Lower lobe of right lung (tissue), 2 donors: Measurements from ENCODE around the gene MMP28. TPM values are rescaled to one million over a fixed set of nuclear protein-coding genes. Genes with fewer than 3 reads are reported as not detected.
A peak's percentile ranks its signal among the peaks of the same experiment; 100 is the strongest.

Experiments used
- ATAC-seq, 2 donors: fragments of 200-7000 bp; cut with Tn5 transposase; one replicate each; pipeline ENCODE4 v1.9.1; 2020 to 2022; ENCODE audit warnings: mild to moderate bottlenecking in 2 of 2, moderate library complexity in 2 of 2
- DNase-seq: peaks from one replicate; pipeline ENCODE4 v3.0.0-alpha.2; 2020
- H3K27ac ChIP-seq: fragments of 200-600 bp; one replicate; pipeline ENCODE4 v1.8.0; 2022
- H3K27me3 ChIP-seq: fragments of 200-600 bp; one replicate; pipeline ENCODE4 v1.8.0; 2022; ENCODE audit warnings: low read depth
- H3K36me3 ChIP-seq: fragments of 200-600 bp; one replicate; pipeline ENCODE4 v1.8.0; 2022; ENCODE audit warnings: mild to moderate bottlenecking
- H3K4me1 ChIP-seq: fragments of 200-600 bp; one replicate; pipeline ENCODE4 v1.8.0; 2022
- H3K4me3 ChIP-seq: fragments of 200-600 bp; one replicate; pipeline ENCODE4 v1.8.0; 2022; ENCODE audit warnings: mild to moderate bottlenecking
- H3K9me3 ChIP-seq: fragments of 200-600 bp; one replicate; pipeline ENCODE4 v1.8.0; 2022
- CTCF ChIP-seq: fragments of 200-600 bp; IDR thresholded peaks from one replicate; pipeline ENCODE4 v1.8.0; 2022; ENCODE audit warnings: antibody characterized with exemption, mild to moderate bottlenecking
- intact Hi-C: fragments of 100-400 bp; cut with DNase I; formaldehyde crosslinking; loops from one replicate; pipeline ENCODE4 v1.11.0; 2022
- long read RNA-seq: library from polyadenylated mRNA; unstranded; transcript quantifications from one replicate; pipeline ENCODE4 v2.0.0, GENCODE V29; 2021
- total RNA-seq: library from RNA; stranded (reverse); fragmentation: NEBNext Ultra II Directional; extraction: Animal tissue kit (Norgen Biotek cat#: 25700); gene quantifications from one replicate; pipeline ENCODE4 v1.2.1, GENCODE V29; 2021
- donor health status: DM: no; HTN: yes; CAD: no; lungs with severe emphysema.

Gene MMP28
- 40.9 TPM for total RNA-seq
- long read RNA-seq, transcript MMP28-203 (3 exons, 1,092 nt), result minor isoform, 13 of 132 reads
- long read RNA-seq, transcript MMP28-201 (8 exons, 1,928 nt), result major isoform, 52 of 132 reads
- long read RNA-seq, partial matches to known transcripts, result 27 of 132 reads
- long read RNA-seq, other reads (novel, unspliced or antisense), result 40 of 132 reads

- DNase-seq, result peak; percentile 75
- H3K27me3 ChIP-seq, result peaks cover 18% of the 10 kb centered on the region
- H3K4me1 ChIP-seq, result peaks cover 38% of the 10 kb centered on the region
These were observed at the start of gene MMP28 for GRCh38 chr17:35795007-35795870. TSS of gene MMP28 (minus strand) at chr17:35795641. CDS start at chr17:35795377, 264 bp downstream.

GRCh38 chr17:35844547-35844946, 49.1 kb upstream of the MMP28 start:
- intact Hi-C loops, result no loop called here

More at GRCh38 chr17:35795007-35795870, at the start of gene MMP28:
- intact Hi-C loops, result no loop called here
- ATAC-seq, result peak; percentile 89
- no peaks in the 10 kb centered on the region for H3K9me3 ChIP-seq
- H3K27ac ChIP-seq, result peak within 1 kb of the TSS; percentile 77
- no peaks in the 10 kb centered on the region for H3K36me3 ChIP-seq
- H3K4me3 ChIP-seq, result peak within 1 kb of the TSS; percentile 77
- TF ChIP-seq CTCF, result no peak

GRCh38 chr17:35843698-35844097, 48.3 kb upstream of the MMP28 start:
- Histone ChIP-seq H3K27ac (no peak overlapping the region), H3K4me3 (no peak overlapping the region), H3K36me3 (peaks cover 100% of the 10 kb centered on the region), H3K27me3 (no peaks in the 10 kb centered on the region), H3K9me3 (no peaks in the 10 kb centered on the region), H3K4me1 (no peaks in the 10 kb centered on the region)
- DNase-seq, result no peak
- no peak for ATAC-seq
- intact Hi-C loops, result no loop called here
- TF ChIP-seq CTCF, result no peak

More at GRCh38 chr17:35844547-35844946, 49.1 kb upstream of the MMP28 start:
- DNase-seq (no peak), ATAC-seq (no peak)
- Histone ChIP-seq H3K4me1 (no peaks in the 10 kb centered on the region), H3K4me3 (no peak overlapping the region), H3K9me3 (no peaks in the 10 kb centered on the region), H3K27ac (no peak overlapping the region), H3K36me3 (peaks cover 99% of the 10 kb centered on the region), H3K27me3 (no peaks in the 10 kb centered on the region)
- no peak for TF ChIP-seq CTCF

- DNase-seq (no peak), ATAC-seq (no peak)
- no peak overlapping the region for H3K4me3 ChIP-seq
- no peaks in the 10 kb centered on the region for H3K27me3 ChIP-seq
- no peak for TF ChIP-seq CTCF
- peaks cover 100% of the 10 kb centered on the region for H3K36me3 ChIP-seq
- no peaks in the 10 kb centered on the region for H3K9me3 ChIP-seq
- no peaks in the 10 kb centered on the region for H3K4me1 ChIP-seq
- H3K27ac ChIP-seq, result no peak overlapping the region
- intact Hi-C loops, result no loop called here
These were observed 46.8 kb upstream of the MMP28 start for GRCh38 chr17:35842239-35842638.

GRCh38 chr17:35841505-35841904, 46.1 kb upstream of the MMP28 start:
- Histone ChIP-seq H3K4me3 (no peak overlapping the region), H3K36me3 (peaks cover 100% of the 10 kb centered on the region), H3K27me3 (no peaks in the 10 kb centered on the region), H3K27ac (no peak overlapping the region), H3K4me1 (no peaks in the 10 kb centered on the region), H3K9me3 (no peaks in the 10 kb centered on the region)
- no peak for DNase-seq
- intact Hi-C loops, result no loop called here
- no peak for ATAC-seq
- TF ChIP-seq CTCF, result no peak
